ENCODE measurements around the gene EBI3.
"Not testable (repeated sequence)": the region's sequence is repeated elsewhere in the genome, so short reads cannot be mapped to it uniquely, and the experiment has no call there.

Gene EBI3

GRCh38 chr19:4266253-4267000, 37.1 kb downstream of the EBI3 start:
- TF ChIP-seq CTCF (IDR thresholded peaks at IDR 0.05; ENCODE audit: extremely low read depth, missing control alignments), result no peak
- DNase-seq (ENCODE audit: low spot score), result no peak

DNA sequence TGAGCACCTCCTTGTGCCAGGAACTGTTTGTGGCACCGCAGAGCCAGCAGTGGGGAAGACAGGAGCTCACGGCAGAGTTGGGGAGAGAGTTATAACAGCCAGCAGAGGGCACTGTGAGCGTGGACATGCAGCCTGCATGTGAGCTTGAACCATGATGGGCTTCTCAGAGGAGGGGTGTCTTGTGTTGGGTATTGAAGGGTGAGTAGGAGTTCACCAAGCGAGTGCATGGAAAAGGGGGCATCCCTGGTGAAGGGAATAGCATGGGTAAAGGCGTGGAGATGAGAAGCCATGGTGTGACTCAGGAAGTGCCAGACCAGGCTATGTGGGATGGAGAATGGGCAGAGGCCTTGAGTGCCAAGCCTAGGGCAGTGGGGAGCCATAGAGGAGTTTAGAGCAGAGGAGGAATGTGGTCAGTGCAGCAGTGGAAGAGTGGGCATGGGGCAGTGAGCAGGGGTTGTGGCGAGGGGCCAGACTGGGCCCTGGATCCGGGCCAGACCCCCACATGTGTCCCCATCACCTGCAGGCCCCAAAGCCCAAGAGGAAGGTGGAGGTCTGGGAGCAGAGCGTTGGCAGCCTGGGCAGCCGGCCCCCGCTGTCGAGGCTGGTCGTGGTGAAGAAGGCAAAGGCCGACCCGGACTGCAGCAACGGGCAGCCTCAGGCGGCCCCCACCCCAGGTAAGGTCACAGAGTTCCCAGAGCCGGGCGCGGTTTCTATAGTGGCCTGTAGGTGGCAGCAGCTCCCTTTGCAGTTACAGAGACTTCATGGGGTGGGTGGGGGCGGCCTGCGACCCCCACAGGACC, 38.0 kb downstream of the EBI3 start:
- peak; percentile 78 for DNase-seq (ENCODE audit: low spot score)
- peak; percentile 55 for TF ChIP-seq CTCF (IDR thresholded peaks at IDR 0.05; ENCODE audit: extremely low read depth, missing control alignments)

DNA sequence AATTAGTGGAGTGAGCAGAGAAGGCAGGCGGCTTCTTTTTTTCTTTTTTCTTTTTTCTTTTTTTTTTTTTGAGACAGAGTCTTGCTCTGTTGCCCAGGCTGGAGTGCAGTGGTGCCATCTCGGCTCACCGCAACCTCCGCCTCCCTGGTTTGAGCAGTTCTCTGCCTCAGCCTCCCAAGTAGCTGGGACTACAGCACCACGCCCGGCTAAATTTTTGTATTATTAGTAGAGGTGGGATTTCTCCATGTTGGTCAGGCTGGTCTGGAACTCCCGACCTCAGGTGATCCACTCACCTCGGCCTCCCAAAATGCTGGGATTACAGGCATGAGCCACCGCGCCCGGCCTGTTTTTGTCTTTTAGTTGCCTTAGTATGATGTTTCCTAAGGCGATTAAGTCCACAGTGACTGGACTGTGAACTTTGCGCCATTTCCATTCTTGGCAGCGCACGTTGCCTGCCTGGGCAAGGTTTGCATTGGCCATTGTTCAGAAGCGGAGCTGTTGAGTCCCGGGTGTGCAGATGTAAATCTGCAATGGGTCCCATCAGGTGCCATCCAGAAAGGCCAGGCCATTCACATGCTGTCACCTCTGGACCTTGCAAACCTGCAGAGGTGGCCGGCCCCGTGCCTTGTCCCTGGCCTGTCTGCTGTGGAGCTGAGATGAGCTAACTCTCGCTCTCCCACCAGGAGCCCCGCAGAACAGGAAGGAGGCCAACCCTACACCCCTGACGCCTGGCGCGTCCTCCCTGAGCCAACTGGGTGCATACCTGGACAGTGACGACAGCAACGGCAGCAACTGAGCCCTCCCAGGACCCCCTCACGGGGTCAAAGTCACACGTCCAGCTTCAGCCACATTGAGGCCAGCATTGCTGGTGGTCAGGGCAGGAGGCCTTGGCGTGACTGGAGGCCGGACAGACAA, 38.8 kb downstream of the EBI3 start:
- DNase-seq (ENCODE audit: low spot score), result no peak
- TF ChIP-seq CTCF (IDR thresholded peaks at IDR 0.05; ENCODE audit: extremely low read depth, missing control alignments), result no peak

DNA sequence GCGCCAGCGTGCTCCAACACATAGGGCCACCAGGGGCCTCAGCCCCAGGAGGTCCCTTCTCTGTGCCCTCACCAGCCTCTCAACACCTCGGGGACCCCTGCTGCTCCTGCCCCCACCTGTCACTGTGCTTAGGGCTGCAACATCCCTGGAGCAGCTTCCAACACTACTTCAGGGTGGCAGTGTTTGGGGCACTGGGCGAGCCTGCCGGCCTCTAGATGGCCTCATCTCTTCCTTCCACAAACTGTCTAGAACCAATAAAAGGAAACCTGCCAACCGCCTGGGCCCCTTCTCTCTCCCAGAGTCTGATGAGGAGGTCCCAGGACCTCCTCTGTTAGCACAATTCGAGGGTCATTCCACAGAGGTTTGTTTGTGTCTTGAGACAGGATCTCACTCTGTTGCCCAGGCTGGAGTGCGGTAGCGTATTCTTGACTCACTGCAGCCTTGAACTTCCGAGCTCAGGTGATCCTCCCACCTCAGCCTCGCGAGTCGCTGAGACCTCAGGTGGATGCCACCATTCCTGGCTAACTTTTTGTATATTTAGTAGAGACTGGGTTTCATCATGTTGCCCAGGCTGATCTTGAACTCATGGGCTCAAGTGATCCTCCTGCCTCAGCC, 39.6 kb downstream of the EBI3 start:
- TF ChIP-seq CTCF (IDR thresholded peaks at IDR 0.05; ENCODE audit: extremely low read depth, missing control alignments), result no peak
- DNase-seq (ENCODE audit: low spot score), result no peak

DNA sequence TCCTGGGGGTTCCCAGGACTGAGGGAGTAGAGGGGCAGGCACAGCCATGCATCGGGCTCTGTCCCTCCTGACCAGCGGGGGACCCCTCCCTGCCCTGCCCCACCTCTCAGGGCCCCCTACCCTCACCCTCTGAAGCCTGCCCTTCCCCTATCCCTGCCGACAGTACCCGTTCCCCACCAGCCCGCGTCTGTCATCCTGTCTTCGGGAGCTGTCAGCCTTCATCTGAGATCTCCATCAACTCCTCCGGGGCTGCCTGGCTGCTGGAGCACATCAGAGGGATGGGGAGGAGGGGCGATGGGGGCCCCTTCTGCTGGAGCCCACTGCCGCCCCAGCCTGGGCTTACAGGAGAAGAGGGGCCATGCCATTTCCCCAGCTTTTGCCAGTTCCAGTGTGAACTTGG, 43.6 kb downstream of the EBI3 start:
- no peak for DNase-seq (ENCODE audit: low spot score)
- no peak for TF ChIP-seq CTCF (IDR thresholded peaks at IDR 0.05; ENCODE audit: extremely low read depth, missing control alignments)

DNA sequence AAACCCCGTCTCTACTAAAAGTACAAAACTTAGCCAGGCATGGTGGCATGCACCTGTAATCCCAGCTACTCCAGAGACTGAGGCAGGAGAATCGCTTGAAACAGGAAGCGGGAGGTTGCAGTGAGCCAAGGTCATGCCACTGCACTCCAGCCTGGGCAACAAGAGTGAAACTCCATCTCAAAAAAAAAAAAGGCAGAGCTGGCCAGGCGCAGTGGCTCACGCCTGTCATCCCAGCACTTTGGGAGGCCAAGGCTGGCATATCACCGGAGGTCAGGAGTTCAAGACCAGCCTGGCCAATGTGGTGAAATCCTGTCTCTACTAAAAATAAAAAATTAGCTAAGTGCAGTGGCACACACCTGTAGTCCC, 45.0 kb downstream of the EBI3 start:
- DNase-seq (ENCODE audit: low spot score), result not testable (repeated sequence)

DNA sequence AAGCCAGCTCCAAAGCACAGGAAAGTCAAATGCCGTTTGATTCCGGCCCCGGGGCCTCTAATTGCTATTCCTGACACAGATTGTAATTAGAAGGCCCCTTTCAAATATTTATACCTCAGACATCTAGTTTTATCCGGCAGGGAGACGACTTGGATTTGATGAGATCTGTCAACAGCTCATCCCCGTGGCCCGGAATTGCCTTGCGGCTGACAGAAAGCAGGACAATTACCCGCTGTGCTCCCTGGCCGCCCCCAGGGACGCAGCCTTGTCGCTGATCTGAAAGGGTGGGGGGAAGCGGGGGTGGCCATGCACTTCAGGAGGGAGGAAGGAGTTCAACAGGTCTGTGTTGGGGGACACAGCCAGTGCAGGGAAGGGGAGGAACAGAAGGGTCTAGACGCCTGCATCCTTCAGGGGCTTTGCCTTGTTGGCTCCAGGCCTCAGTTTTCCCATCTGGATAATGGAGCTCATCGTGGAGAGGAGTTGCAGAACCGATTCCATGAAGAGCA, 47.9 kb downstream of the EBI3 start:
- DNase-seq (ENCODE audit: low spot score), result no peak
- TF ChIP-seq CTCF (IDR thresholded peaks at IDR 0.05; ENCODE audit: extremely low read depth, missing control alignments), result no peak
